HG03342 (cell line): Measurements from ENCODE around the gene SPECC1L.

ENCODE experiments used
- ATAC-seq: cut with Tn5 transposase; IDR thresholded peaks from one replicate; pipeline ENCODE4 v1.9.1; 2021; ENCODE audit warnings: mild to moderate bottlenecking, moderate library complexity; ENCODE audit not compliant: unreplicated experiment

Gene SPECC1L

DNA sequence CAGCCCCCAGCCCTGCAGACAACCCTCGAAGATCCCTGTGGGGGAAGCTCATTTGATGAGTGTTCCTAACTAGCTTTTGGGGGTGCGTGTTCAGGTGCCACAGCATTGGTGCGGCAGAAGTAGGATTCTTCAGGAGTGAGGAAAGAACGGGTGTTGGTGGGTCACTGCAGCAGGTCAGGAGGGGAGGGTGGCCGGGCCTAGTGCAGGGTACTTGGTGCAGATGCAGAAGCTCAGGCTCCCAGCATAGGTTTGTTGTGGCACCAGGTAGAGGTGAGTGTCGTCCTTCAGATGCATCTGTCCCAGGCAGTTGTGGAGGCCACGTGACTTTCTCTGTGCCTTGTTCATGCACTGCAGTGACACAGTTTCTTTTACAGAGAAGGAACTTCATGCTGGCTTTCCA lies 141.6 kb downstream of the SPECC1L start:
- no peak for ATAC-seq

- ATAC-seq: no peak
Observed at GRCh38 chr22:24413271-24413670, 142.6 kb downstream of the SPECC1L start.

- no peak for ATAC-seq
Observed at GRCh38 chr22:24413736-24414385, 143.2 kb downstream of the SPECC1L start.

GRCh38 chr22:24414523-24414922 lies 143.9 kb downstream of the SPECC1L start:
- no peak for ATAC-seq

DNA sequence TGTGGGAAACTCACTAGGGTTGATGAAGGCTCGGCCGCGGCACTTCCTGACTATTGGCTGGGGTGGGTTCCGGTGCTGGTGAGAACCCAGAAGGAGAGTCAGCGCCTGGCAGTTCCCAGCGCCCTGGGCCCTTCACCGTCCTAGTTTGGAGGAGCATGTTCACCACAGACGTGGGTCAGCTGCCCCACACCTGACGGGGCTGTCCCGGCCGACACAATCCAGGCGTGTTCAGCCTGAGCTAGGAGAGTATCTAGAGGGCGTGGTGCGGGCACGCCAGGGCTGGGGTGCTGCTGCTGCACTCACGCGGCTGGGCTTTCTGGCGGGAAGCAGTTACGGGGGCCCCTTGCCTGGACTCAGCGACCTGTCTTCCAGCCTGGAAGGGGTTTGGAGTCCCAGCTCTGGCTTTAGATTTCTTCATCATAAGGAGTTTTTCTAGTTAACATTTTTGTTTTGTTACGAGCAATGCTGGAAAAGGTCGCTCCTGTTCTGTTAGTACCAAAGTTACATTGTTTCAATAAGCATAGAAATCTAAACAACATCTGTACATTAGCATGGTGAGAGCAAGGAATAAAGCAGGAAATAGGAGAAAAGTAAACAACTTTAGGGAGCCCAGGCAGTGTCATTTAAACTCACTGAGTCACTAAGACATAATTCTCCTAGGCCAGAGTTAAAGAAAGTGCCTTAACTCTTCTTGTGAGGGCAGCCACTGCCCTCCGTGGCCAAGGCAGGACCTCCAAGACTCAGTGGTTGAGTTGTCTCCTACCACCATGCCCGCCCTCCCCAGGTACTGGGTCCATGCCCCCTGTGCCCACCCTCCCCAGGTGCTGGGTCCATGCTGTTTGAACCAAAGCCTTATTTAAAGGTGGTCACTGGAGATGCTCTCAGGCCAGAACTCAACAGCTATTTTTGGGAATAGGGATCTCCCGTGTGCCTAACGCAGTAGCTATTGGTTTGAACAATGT lies 144.6 kb downstream of the SPECC1L start:
- ATAC-seq: no peak

- ATAC-seq: no peak
Observed at GRCh38 chr22:24416095-24416494, 145.5 kb downstream of the SPECC1L start.

GRCh38 chr22:24416611-24417010 lies 146.0 kb downstream of the SPECC1L start:
- no peak for ATAC-seq

DNA sequence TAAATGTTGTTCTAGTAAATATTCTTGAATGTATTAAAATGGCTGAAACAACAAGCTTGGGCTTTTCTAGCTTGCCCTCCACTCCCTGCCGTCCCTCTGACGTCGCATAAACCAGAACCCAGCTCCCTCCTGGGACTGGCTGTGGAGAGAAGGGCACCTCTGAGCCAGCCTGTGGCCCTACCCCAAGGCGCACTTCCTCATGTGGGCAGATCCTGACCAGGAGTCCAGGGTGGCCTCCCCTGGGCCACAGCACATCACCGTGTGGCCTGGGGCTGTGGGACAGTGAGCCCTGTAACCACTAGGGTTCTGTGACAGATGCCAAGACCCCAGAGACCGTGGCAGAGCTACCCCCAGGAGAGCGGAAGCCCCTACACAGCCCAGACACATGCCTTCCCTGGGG lies 146.6 kb downstream of the SPECC1L start:
- ATAC-seq: no peak

- no peak for ATAC-seq
Observed at GRCh38 chr22:24417901-24418641, 147.4 kb downstream of the SPECC1L start.

- ATAC-seq: no peak
Observed at GRCh38 chr22:24418786-24419474, 148.3 kb downstream of the SPECC1L start.

GRCh38 chr22:24419475-24419850 lies 148.8 kb downstream of the SPECC1L start:
- ATAC-seq: no peak

GRCh38 chr22:24420072-24420976 lies 149.7 kb downstream of the SPECC1L start:
- ATAC-seq: no peak

- no peak for ATAC-seq
Observed at GRCh38 chr22:24420977-24421343, 150.3 kb downstream of the SPECC1L start.

GRCh38 chr22:24421428-24421931 lies 150.8 kb downstream of the SPECC1L start:
- no peak for ATAC-seq

DNA sequence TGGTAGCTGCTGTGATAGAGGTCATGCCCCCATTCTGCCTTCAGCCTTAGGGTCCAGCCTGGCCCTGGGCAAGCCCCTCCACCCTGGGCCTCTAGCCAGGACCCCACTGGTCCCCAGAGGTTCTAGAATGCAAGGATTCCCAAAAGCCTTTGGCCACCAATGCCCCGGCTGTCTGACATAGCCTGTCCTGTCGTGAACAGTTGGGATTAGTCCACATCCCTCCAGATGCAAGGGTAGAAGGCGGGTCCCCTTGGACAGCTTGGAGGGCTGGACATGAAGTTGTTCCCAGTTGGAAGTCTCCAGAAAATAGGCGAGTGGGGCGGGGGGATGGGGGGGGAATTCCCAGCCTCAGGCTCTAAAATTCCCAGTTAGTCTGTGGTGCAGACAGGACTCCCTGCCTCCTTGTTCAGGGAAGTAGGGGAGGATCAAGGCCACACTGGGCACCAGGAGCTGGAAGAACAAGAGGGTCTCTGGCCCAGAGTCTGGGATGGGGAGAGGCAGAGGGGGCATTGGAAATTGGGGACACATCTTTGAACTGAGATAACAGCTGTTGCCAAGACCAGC lies 151.6 kb downstream of the SPECC1L start:
- no peak for ATAC-seq

- no peak for ATAC-seq
Observed at GRCh38 chr22:24423519-24424000, 152.9 kb downstream of the SPECC1L start.

DNA sequence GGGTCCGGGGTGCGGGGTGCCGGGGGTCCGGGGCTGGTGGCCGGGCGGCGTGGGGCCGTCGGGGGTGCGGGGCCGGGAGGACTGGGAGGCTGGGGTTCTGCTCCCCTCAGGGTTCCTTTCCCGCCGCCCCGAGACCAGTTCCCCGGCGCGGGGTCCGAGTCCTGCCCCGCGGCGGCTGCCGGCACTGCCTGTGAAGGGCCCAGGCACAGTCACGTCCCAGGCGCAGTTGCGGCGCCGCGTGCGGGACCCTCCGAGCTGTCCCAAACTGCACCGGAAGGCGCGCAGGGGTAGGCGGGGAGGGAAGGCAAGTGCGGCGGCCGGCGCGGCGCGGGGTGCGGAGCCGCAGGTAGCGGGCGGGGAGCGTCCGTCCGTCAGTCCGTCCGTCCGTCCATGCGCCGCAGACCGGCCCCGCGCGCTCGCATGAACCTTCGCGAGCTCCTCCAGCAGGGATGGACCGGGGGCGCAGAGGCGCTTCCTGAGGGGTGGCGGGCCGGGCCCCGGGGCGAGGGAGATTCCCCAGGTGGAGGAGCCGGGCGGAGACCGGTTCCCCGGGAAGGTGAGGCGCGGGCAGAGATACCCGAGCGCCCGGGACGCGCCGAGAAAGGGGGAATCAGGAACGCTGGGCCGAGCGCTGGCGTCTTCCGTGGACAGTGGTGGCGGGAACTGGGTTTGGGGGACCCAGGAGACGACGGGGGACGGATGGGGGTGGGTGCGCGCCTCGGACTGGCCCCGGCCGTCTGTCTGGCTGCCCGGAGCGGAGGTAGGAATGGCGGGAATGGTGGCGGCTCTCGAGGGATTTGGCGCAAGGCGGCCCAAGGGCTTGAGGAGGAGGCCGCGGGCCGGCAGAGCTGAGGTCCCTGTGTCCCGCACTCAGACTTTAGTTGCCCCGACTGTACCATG lies 153.6 kb downstream of the SPECC1L start:
- ATAC-seq: no peak
